WTC11 (cell line): Measurements from ENCODE around the gene TMEM95. TPM values are rescaled to one million over a fixed set of nuclear protein-coding genes. Genes with fewer than 3 reads are reported as not detected.

Source experiments
- ATAC-seq: fragments of 200-7000 bp; cut with Tn5 transposase; 2 replicates; pipeline ENCODE4 v1.10.0; 2021; ENCODE audit warnings: mild to moderate bottlenecking, moderate library complexity
- CTCF ChIA-PET: fragments of 300-600 bp; sonication (Branson Sonifier 250); formaldehyde crosslinking; loops from one replicate; lab custom pipeline; 2021; ENCODE audit warnings: antibody characterized with exemption; lab: Charles Lee
- POLR2A ChIA-PET: fragments of 350-600 bp; sonication (Branson Sonifier 250); formaldehyde crosslinking; loops from one replicate; lab custom pipeline; 2021; ENCODE audit warnings: antibody characterized with exemption; lab: Charles Lee
- DNase-seq: peaks from one replicate; pipeline ENCODE4 v3.0.0; 2021; ENCODE audit warnings: low spot score
- H3K27ac Mint-ChIP-seq: 2 replicates; pipeline ENCODE4 v1.8.0; 2021; ENCODE audit warnings: mixed read lengths
- H3K27me3 Mint-ChIP-seq: 2 replicates; pipeline ENCODE4 v1.8.0; 2021; ENCODE audit warnings: low read depth, mild to moderate bottlenecking, moderate library complexity, mixed read lengths
- H3K36me3 Mint-ChIP-seq: 2 replicates; pipeline ENCODE4 v1.8.0; 2021; ENCODE audit warnings: mixed read lengths
- H3K4me1 Mint-ChIP-seq: 2 replicates; pipeline ENCODE4 v1.8.0; 2022; ENCODE audit warnings: mixed read lengths
- H3K4me3 Mint-ChIP-seq: 2 replicates; pipeline ENCODE4 v1.8.0; 2021; ENCODE audit warnings: mild to moderate bottlenecking, moderate library complexity, mixed read lengths
- H3K9me3 Mint-ChIP-seq: 2 replicates; pipeline ENCODE4 v1.8.0; 2021; ENCODE audit warnings: mixed read lengths
- ARID4B ChIP-seq: sonication (generic); formaldehyde crosslinking; IDR thresholded peaks from 2 replicates; pipeline ENCODE4 v1.8.0; 2023; ENCODE audit warnings: missing genetic modification reagents, mild to moderate bottlenecking, borderline replicate concordance
- ETV6 ChIP-seq: sonication (generic); formaldehyde crosslinking; IDR thresholded peaks from 2 replicates; pipeline ENCODE4 v1.8.1; 2022; ENCODE audit warnings: mild to moderate bottlenecking, missing genetic modification reagents
- FOXJ3 ChIP-seq: sonication (generic); formaldehyde crosslinking; IDR thresholded peaks from 2 replicates; pipeline ENCODE4 v1.9.0; 2021; ENCODE audit warnings: missing genetic modification reagents, mild to moderate bottlenecking, borderline replicate concordance
- FOXK1 ChIP-seq: sonication (generic); formaldehyde crosslinking; IDR thresholded peaks from 2 replicates; pipeline ENCODE4 v1.8.0; 2022; ENCODE audit warnings: mild to moderate bottlenecking, moderate library complexity, missing genetic modification reagents
- FOXP4 ChIP-seq: sonication (generic); formaldehyde crosslinking; IDR thresholded peaks from 2 replicates; pipeline ENCODE4 v1.8.0; 2022; ENCODE audit warnings: mild to moderate bottlenecking, missing genetic modification reagents
- MAX ChIP-seq: sonication (generic); formaldehyde crosslinking; IDR thresholded peaks from 2 replicates; pipeline ENCODE4 v1.8.0; 2022; ENCODE audit warnings: mild to moderate bottlenecking, missing genetic modification reagents
- PRDM15 ChIP-seq: sonication (generic); formaldehyde crosslinking; IDR thresholded peaks from 2 replicates; pipeline ENCODE4 v1.8.0; 2022; ENCODE audit warnings: missing genetic modification reagents
- SP1 ChIP-seq: sonication (generic); formaldehyde crosslinking; conservative IDR thresholded peaks from 2 replicates; pipeline ENCODE4 v1.8.1; 2022; ENCODE audit warnings: missing genetic modification reagents
- TEAD1 ChIP-seq: sonication (generic); formaldehyde crosslinking; IDR thresholded peaks from 2 replicates; pipeline ENCODE4 v1.8.0; 2022; ENCODE audit warnings: mild to moderate bottlenecking, missing genetic modification reagents
- USF1 ChIP-seq: sonication (generic); formaldehyde crosslinking; IDR thresholded peaks from 2 replicates; pipeline ENCODE4 v1.8.0; 2022; ENCODE audit warnings: mild to moderate bottlenecking, missing genetic modification reagents
- ZNF281 ChIP-seq: sonication (generic); formaldehyde crosslinking; IDR thresholded peaks from 2 replicates; pipeline ENCODE4 v1.8.0; 2023; ENCODE audit warnings: mild to moderate bottlenecking, missing genetic modification reagents
- total RNA-seq: library from RNA; stranded (reverse); gene quantifications from 3 replicates; pipeline ENCODE4 v1.2.3, GENCODE V29; 2021

The TMEM95 gene
- total RNA-seq, 1 experiment from 2014 or later: not detected

GRCh38 chr17:7306911-7307685, 47.9 kb upstream of the TMEM95 start, which contains the start of gene EIF5A:
TSS of gene EIF5A (plus strand) at chr17:7307628. CDS start at chr17:7309636, 2,008 bp downstream.
- peak; percentile 100 for DNase-seq
- ChIA-PET CTCF (interaction anchor here (2.0 kb wide), 1 partner anchor 26 kb away, joined by 7 read pairs; the partner anchor contains the start of gene SLC2A4), POLR2A (no interaction called here)
- peaks cover 4% of the 10 kb centered on the region for H3K9me3 Mint-ChIP-seq
- ATAC-seq: peak; percentile 87
- H3K36me3 Mint-ChIP-seq: peaks cover 28% of the 10 kb centered on the region
- TF ChIP-seq USF1 (CRISPR knock-in tag): peak; percentile 30; the same call in 1 of the 2 replicates
- TF ChIP-seq MAX: peak; percentile 80
- TF ChIP-seq FOXK1: peak; percentile 69; the same call in 1 of the 2 replicates
- peak; percentile 71; the same call in 1 of the 2 replicates for TF ChIP-seq ARID4B (CRISPR knock-in tag)
- TF ChIP-seq FOXJ3 (CRISPR knock-in tag): no peak
- TF ChIP-seq SP1 (CRISPR knock-in tag): peak; percentile 45
- TF ChIP-seq PRDM15 (CRISPR knock-in tag): peak; percentile 52
- no peak for TF ChIP-seq ETV6 (CRISPR knock-in tag)
- H3K4me3 Mint-ChIP-seq: peak within 1 kb of the TSS; percentile 89
- peak within 1 kb of the TSS; percentile 99 for H3K27ac Mint-ChIP-seq
- H3K4me1 Mint-ChIP-seq: peaks cover 26% of the 10 kb centered on the region
- peaks cover 15% of the 10 kb centered on the region for H3K27me3 Mint-ChIP-seq

GRCh38 chr17:7307686-7308624, 47.0 kb upstream of the TMEM95 start:
- peak; percentile 50 for DNase-seq
- H3K4me1 Mint-ChIP-seq: peaks cover 26% of the 10 kb centered on the region
- POLR2A ChIA-PET: interaction anchor here (1.0 kb wide), 1 partner anchor 22 kb away, joined by 7 read pairs; the partner anchor contains the start of gene NEURL4
- peaks cover 14% of the 10 kb centered on the region for H3K27me3 Mint-ChIP-seq
- CTCF ChIA-PET: interaction anchor here (0.9 to 1.4 kb wide), 3 partner anchors 22 to 57 kb away, joined by 3 to 4 read pairs (median 4); partner anchors contain the start of genes CTDNEP1 and NEURL4
- ATAC-seq: no peak; the same call in 1 of the 2 replicates
- H3K36me3 Mint-ChIP-seq: peaks cover 36% of the 10 kb centered on the region
- H3K4me3 Mint-ChIP-seq: peak overlapping the region; percentile 89
- H3K9me3 Mint-ChIP-seq: peaks cover 4% of the 10 kb centered on the region
- H3K27ac Mint-ChIP-seq: peak overlapping the region; percentile 99
- TF ChIP-seq FOXP4 (CRISPR knock-in tag) (peak; percentile 49; the same call in 1 of the 2 replicates), TEAD1 (CRISPR knock-in tag) (0 out of 2 replicates have a peak, but pooled peaks have one; percentile 39), ETV6 (CRISPR knock-in tag) (0 out of 2 replicates have a peak, but pooled peaks have one; percentile 45), ZNF281 (CRISPR knock-in tag) (peak; percentile 80; the same call in 1 of the 2 replicates)
